KBM-7 (cell line): ENCODE measurements around the gene ACTN4.

ENCODE experiments used
- DNase-seq: peaks from one replicate; pipeline ENCODE4 v3.0.0-alpha.2; 2015
- in situ Hi-C: fragments of 300-500 bp; cut with MboI; formaldehyde crosslinking; loops from 2 replicates; pipeline ENCODE4 v1.14.3; 2020; ENCODE audit warnings: low sequenced_read_pairs, low pct_unique_long_range_greater_than_20kb, mixed read lengths

ACTN4 gene

DNA sequence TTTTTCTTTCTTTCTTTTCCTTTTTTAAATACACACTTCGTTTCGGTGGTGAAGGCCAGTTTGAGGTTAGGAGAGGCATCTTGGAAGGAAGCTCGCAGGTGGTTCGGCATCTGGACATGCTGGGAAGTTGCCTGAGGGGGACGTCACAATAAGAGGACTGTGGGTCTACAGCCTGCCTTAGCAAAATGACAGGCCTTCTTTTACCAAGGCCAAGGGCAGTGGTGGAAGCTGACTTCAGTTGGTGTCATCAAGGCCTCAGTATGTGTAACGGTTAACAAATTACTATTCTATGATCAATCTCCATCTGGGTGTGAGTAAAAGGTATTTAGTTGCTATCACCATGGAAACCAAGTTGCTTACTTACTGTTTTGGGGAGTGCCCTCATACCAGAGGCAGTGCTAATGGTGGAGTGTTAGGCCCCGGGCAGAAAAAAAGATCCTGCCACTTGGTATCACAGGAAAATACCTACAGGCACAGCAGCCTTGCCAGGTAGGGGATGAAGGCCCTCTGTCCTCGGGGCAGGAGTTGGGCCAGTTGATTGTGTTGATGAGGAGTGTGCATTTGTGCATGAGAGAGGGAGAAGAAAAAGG is 10.3 kb downstream of the ACTN4 start:
- in situ Hi-C loops = no loop called here
- DNase-seq = no peak

DNA sequence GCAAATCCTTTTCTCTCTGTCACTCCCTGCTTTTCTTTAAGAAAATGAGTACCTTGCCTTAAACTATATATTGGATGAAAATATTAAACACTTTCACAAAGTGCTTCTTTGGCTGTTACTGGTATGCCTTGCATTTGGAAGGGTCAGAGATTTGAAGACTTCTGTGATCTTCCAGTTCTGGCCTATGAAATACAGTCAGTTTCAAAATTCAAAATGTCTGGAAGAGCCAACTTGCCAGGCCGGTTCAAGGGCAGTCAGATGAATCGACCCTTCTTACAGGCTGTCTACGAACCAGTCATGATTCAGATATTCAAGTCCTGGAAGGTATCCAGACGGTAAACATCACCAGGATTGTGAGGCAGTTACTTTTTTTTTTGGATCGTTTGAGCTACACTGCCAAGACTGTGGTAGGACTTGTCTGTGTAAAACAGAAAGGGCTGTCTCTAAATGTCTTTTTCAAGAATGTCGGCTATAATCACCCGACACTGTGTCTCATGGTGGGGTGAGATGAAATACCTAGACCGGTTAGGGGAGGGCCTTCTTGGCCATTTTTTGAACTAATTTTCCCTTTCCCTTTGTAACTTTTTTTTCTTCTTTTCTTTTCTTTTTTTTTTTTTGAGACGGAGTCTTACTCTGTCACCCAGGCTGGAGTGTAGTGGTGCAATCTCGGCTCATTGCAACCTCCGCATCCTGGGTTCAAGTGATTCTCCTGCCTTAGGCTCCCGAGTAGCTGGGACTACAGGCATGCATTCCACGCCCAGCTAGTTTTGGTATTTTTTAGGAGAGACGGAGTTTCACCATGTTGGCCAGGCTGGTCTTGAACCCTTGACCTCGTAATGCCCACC is 11.2 kb downstream of the ACTN4 start:
- DNase-seq = no peak
- in situ Hi-C loops = no loop called here

DNA sequence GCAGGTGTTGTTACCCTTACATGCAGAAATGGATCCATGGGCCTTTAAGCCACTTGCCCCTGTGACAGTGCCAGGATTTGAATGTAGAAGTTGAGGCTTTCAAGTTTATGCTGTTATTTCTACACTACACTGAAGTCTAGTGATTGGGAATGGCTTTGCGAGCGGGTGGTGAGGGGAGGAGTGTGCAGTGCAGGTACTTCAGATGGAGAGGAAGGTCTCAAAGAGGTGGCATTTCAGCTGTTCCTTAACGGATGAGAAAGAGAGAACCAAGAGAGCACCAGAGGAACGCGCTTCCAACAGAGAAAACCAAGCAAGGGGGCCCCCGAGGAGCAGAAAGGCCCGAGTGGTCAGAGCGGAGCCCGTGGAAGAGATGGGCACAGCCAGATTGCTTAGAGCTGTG is 13.3 kb downstream of the ACTN4 start:
- no peak for DNase-seq
- in situ Hi-C loops = no loop called here

DNA sequence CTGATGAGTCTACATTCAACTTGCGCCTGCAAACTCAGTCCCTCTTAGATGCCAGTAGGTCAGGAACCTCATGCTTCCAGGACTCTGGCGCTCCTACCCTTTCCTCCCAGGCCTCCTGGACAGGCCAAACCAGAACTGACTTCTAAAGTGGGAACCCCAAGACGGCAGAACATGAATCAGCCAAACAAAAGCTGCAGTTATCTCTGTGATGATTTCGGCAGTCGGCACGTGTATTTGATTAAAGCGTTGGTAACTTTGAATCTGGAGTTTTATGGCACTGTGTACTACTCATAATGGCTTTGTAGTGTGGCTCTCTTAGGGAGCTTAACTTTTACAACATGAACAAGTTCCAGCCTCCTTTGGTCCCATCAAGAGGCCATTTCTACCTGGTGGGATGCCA is 13.7 kb downstream of the ACTN4 start:
- in situ Hi-C loops = no loop called here
- DNase-seq = no peak

DNA sequence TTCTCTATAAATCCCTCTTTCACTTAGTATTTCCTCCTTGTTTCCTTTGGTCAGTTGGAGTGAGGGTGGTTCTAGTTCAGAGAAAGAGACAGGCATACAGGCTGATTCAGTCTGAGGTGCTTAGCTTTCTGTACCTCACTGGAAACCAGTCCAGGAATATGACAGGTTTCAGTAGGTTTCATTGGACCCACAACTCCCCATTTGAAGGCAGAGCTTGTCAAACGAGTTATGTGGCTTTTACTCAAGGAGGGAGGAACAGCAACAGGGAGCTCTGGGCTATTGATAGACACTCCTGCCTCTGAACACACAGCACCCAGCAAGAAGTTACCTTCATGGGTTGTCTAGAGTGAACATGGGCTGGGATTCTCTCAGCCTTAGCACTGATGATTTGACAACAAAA is 14.5 kb downstream of the ACTN4 start:
- in situ Hi-C loops = no loop called here
- DNase-seq = no peak

DNA sequence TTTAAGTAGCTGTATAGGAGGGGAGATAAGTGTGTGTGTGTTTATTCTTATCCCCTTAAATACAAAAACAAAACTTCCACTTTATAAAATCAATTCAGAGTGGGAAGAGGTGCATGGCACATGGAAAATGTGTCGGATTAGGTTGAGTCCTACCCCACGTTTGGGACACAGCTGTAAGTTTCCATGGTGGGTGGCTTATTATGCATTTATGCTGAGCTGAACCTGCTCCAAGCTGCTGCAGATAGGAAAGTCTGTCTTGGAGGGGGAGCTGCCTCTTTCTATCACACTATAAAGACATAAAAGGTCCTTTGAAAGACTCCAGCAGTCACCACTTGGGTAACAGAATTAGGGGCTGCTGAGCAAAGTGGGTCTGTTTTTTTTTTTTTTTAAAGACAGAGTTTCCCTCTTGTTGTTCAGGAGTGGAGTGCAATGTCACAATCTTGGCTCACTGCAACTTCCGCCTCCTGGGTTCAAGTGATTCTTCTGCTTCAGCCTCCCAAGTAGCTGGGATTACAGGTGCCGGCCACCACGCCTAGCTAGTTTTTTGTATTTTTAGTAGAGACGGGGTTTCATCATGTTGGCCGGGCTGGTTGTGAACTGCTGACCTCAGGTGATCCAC is 15.2 kb downstream of the ACTN4 start:
- DNase-seq = no peak
- in situ Hi-C loops = no loop called here

DNA sequence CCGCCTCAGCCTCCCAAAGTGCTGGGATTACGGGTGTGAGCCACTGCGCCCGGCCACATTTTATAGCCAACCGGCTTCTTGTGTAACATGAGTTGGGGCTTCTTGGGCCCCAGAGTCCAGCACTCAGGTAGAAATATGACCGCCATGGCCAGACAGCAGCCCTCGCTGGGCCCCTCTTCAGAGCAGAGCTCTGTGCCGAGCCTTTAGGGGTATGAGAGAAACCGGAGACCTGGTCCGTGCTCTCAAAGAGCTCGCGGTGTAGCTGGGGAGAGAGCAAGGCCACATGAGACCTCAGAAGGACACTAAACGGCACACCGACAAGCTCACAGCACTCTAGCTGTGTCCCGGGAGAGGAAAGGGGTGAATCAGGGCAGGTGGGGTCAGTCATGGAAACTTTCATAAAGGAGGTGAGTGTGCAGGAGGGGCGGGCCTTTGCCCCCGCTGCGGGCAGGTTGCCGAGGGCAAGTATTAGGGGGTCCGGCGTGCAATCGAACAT is 15.8 kb downstream of the ACTN4 start:
- no peak for DNase-seq
- in situ Hi-C loops = no loop called here

DNA sequence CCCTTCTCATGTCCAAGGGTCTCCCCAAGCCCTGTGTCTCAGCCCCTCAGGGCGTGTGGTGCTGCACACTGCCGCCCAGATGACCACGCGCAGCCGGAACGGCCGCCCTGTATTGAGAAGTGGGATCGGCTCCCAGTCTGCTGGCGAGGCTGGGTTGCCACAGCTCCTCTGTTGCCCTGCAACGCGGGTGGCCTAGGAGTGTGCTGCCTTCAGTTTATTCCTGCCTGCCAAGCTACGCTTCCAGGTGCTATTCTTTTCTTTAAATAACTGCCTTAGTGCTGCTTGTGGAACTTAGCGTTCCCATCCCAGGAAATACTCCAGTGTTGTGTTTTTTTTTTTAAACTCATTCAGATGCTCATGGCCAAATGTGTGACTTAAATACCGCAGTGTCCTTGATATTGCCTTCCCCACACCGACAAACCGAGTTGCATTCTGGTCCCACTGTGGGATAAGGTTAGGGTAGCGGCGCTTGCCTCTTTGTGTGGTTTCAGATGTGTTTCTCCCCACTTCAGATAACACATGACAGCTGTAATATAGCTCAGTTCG is 16.6 kb downstream of the ACTN4 start:
- in situ Hi-C loops = no loop called here
- no peak for DNase-seq

DNA sequence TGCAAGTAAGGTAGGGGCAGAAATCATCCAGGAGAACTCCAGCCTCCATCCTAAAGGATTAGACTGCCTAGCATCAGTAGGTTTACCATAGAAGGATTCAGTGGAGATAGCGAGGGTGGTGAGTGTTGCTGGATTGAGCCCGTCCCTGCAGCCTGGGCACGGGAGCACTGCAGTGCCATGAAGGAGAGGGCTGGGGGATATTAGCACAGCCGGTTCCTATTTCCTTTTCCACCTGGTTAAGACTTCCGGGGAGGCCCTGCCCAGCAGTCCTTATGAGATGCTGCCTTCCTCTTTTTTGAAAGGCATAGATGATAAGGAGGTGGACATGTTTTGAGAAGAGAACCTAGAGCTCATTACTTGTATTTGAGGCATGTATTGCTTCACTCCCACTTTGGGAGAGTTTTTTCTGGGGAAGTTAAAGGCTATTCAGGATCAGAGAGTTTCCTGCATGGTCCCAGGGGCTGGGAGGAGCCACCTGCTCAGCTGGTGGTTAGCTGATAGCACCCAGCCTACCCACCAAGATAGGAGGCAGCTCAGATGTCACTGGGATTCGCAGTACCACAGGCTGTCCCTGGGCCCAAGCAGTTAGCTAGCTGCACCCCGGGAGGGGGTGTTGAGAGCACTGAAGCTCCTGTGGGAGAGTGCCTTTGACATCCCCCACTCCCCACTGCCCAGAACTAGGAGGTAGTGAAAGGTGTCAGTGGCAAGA is 17.2 kb downstream of the ACTN4 start:
- in situ Hi-C loops = no loop called here
- DNase-seq = peak; percentile 86

DNA sequence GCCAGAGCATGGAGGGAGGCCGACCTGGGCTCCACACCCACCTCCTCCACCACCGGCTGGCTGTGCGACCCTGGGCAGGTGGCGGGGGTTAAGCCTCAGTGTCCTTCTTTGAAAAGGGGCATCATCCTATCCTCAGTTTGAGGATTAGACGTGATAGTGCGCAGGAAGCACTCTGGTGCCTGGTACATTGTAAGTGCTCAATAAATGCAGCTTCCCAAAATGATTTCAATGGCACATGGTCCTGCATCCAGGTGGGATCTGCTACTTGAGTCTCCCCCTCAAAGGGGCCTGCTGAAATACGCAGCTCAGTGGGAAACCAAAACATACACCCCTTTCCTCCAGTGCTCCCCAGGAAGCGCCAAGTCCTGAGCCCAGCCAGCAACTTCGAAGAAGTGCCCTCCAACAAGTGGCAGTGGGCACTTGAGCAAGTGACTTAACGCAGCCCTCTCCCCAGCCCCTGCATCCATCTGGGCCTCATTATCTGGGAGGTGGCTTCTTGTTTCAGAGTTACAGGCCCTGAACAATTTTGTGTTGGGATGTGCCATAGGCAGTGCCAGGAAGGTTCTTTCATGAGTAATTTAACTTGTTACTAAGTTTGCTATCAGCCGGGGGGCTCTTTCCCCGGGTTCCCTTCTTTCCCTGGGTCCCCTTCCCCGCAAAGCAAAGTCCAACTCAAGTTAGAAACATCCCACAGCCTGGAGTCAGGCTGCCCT is 17.9 kb downstream of the ACTN4 start:
- in situ Hi-C loops = no loop called here
- no peak for DNase-seq

DNA sequence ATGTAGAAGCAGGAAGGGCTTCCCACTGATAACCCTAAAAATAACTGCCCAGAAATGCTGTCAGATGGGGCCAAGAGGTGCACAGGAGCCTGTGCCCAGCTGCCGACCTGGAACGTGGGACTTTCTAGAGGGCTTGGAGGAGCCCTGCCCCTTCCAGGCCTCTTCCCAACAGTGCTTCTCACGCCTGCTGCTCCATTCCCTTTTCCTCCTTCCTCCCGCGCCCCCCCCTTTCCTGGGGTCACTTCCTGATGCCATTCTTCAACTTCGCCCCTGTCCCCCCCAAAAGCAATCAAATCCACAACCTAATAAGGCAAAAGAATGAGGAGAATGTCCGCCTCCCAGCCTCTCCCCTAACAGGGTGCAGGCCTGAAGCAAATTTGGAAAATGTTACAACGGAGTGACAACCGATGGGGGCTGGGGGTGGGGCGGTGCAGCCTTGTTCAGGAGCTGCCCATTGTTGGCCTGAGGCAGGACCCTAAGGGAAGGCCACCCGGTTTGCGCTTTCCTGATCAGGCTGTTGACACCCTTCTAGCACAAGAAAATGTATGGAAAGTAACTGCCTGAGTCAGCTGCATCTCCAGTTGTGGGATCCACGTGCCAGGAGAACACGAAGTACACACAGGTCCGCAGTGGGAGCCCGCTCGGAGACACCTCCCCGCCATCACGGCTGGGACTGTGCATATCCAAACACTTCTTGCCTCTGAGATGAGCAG is 18.7 kb downstream of the ACTN4 start:
- DNase-seq = no peak
- in situ Hi-C loops = no loop called here

DNA sequence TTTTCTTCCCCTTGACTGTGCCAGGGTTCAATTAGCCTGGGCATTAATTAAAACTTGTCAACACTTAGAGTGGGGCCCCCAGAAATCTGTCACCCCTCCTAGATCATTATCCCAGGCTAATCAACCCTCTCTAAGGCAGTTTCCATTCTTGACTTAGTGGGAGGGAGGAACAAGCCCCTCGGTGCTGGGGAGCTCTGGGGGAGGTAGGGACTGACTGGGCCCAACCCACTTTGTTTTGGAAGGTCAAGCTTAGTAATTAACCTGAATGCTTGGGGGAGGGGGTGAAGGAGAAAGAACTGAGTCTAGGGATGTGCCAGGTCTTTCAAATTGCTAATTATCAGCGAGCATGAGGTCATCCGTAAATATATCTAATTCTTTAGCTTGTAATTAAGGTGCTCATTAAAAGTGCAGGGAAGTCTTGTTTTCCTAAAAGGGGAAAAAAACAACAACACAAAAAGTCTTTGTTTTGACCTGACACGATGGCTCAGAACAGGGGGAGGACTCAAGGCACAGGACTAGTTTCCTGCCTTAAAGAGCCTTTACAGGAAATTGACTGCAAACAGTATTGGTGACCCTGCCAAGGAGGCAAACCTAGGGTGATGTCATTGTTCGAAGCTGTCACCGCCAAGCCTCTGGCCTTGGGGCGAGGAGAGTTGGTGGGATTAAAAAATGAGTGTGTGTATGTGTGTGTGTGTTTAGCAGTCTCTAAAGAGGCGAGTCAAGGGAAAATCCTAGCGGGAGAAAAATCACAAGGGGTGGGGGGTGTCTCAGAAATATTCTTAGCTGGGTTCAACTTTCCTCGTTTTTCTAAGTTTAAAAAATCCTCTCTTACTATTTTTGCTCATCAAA is 19.4 kb downstream of the ACTN4 start:
- DNase-seq = peak; percentile 66
- in situ Hi-C loops = no loop called here

DNA sequence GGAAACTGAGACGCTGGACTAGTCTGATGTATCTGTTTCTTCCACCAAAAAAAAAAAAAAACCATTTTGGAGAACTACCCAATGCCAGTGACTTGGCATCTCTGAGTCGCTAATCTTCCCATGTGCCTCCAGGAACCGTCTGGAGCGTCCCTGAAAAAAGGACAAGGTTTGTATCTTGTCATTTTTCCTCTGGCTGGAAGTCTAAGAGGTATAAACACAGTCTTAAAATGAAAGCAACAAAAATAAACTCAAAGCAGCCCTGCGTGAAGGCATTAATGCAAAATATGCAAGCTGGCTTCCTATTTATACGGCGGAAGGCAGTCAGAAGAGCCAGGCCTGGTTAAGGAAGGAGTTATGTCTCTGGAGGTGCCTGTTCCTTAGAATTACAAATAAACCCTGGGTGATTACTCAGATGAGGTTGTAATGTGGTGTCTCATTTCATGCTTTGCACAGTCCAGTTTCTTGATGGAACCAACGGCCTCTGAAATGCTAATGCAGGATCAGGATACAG is 20.3 kb downstream of the ACTN4 start:
- in situ Hi-C loops = no loop called here
- peak; percentile 11 for DNase-seq

DNA sequence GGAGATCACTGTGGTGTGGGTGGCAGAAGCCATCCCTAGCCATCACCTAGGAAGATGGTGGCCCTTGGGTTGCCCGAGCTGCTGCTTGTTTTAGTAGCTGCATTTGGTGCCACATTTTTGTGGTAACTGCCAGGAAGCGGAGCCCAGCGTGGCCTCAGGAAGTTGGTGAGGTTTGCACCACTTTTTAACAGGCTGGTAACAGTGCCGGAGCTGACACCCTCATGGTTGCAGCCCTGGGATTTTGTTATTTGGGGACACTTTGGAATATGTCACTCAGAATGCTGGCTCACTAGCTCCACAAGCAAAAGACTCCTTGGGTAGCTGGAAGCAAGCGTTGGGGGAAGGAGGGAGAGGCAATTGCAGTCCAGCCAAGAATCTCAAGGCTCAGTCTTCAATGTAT is 22.1 kb downstream of the ACTN4 start:
- in situ Hi-C loops = no loop called here
- DNase-seq = peak; percentile 47

DNA sequence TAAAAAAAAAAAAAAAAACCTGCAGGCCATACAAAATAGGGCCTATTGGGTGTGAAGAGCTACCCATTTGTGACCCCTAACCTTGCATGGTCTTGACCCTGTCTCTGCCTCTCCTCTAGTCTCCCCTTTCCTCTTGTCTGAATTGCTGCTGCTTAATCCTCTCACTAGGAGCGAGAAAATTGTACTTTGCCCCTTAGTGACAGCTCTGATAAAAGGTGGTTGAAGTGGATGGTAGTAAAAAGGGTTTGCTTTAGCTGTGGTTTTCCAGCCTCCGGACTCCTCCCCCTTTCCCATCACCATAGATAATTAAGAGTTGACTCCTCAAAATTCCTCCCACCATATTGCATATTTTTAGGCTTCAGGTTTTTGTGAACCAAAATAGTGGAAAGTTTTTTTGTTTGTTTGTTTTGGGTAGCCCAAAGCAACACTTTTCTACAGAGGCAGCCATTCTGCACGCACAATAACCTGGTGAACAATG is 23.5 kb downstream of the ACTN4 start:
- in situ Hi-C loops = no loop called here
- DNase-seq = no peak

DNA sequence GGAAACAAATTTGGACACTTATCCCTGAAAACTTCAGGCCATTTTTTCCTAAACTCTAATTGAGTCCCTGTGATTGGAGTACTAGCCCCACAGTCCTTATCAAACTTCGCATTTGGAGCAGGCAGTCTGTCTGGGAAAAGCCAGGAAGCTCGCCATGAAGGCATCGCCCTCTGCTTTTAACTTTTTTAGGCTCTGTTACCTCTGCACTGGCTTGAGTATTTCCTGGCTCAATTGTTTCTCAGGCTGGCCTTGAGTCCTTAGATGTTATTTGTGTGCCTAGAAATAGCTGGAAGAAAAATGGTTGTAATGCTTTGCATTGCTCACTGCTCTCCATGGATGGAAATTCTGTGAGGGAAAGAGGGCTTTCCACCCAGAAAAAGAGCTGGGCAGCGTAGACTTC is 24.2 kb downstream of the ACTN4 start:
- in situ Hi-C loops = no loop called here

DNA sequence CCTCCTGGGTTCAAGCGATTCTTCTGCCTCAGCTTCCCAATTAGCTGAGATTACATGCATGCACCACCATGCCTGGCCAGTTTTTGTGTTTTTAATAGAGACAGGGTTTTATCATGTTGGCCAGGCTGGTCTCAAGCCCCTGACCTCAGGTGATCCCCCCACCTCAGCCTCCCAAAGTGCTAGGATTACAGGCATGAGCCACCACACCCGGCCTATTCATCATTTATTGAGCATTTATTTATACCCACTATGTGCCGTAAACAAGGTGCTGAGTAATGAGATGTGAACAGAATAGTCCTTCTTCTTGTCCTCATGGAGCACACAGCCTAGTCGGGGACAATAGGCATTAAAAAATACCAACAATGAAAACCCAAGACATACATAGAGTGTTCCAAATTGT is 25.6 kb downstream of the ACTN4 start:
- in situ Hi-C loops = no loop called here

More for the DNA sequence above, 24.2 kb downstream of the ACTN4 start:
- DNase-seq = no peak

More for the DNA sequence above, 25.6 kb downstream of the ACTN4 start:
- DNase-seq = no peak
